Activated gamma-delta T cell (primary cell): ENCODE results near the gene EFNB1.

ENCODE experiments used
- DNase-seq: peaks from one replicate; lab custom pipeline; 2025; lab: John Stamatoyannopoulos, UW

The EFNB1 gene

GRCh38 chrX:68843992-68844391 is 15.2 kb downstream of the EFNB1 start:
- DNase-seq = no peak

DNA sequence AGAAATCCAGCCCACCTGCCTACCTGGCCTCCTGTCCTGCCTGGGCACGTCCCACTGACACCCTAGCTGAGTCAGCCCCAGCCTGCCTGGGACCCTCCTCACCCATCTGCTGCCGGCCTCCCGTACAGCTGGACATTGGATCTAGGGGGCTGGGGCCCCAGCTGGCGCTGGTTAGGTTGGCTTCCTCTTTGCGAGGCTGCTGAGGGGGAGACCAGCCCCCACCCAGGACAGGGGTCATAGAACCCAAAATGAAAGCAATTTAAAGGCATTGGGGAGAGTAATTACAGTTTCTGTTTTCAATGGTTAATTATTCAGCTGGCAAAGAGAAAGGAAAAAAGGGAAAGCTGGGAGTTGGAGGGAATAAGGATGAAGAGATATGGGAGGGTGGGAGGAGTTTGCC is 15.8 kb downstream of the EFNB1 start:
- no peak for DNase-seq

- no peak for DNase-seq
Observed at GRCh38 chrX:68846536-68846935, 17.7 kb downstream of the EFNB1 start.

DNA sequence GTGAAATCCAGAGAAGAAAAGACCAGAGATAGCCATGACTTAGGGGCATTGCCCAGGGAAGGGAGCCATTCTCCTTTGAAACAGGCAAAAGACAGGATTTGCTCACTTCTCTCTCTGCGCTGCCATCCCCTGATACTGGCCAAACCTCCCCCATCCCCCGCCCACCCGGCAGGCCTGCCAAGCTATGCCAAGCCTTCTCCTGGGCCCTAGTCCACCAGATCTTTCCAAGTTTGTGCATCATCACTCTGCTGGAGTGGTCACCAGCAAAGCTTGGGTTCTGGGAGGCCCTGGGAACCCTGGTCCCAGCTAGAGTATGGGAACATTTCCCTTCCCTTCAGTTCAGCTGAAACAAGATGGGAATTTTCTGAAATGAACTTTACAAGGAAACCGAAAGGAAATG is 18.4 kb downstream of the EFNB1 start:
- DNase-seq = no peak

DNA sequence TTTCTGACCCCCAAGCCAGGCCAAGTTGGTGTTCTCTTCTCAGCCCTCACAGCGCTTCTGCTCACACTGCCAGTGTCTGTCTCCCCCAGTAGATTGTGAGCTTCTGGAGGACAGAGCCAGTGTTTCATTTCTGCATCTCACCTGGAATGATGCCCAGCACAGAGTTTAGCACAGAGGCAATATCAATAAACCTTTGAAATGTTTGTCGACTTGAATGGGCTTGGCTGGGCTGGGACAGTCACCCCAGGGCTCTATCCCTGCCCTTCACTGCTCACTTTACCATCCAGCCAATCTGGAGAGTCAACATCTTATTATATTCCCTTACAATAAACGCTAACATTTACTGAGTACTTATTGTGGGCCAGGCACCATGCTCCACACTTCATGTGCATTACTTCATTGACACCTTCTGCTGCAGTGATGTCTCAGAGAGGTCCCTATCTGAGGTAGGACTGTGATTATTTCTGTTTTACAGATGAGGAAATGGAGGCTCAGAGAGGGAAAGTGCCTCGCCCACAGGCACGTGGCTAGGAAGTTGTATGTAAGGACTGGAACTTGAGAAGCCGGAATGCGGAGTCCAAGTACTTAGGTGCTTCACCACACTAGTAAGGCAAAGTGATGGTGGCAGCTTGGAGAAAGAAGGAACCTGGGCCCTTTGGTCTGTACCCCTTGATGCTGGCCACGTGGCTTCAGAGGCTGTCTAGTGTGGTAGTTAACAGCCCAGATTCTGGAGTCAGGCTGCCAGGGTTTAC is 19.5 kb downstream of the EFNB1 start:
- no peak for DNase-seq

- DNase-seq = no peak
Observed at GRCh38 chrX:68851082-68851481, 22.3 kb downstream of the EFNB1 start.

DNA sequence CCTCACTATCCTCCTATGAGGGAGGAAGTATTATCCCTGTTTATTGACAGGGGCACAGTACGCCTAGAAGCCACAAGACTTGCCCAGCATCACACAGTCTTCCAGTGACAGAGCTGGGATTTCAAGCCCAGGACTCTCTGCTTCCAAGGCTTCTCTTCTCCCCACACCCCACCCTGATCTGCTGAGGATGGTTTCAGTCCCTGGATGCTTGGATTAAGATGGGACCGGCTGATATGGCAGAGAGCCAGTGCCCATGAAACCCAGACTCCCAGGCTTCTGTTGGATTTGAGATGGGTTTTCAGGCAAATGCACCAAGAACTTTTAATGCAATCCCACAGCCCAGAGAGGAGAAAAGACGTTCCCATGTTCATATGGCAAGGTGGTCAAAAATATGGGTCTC is 23.2 kb downstream of the EFNB1 start:
- no peak for DNase-seq

DNA sequence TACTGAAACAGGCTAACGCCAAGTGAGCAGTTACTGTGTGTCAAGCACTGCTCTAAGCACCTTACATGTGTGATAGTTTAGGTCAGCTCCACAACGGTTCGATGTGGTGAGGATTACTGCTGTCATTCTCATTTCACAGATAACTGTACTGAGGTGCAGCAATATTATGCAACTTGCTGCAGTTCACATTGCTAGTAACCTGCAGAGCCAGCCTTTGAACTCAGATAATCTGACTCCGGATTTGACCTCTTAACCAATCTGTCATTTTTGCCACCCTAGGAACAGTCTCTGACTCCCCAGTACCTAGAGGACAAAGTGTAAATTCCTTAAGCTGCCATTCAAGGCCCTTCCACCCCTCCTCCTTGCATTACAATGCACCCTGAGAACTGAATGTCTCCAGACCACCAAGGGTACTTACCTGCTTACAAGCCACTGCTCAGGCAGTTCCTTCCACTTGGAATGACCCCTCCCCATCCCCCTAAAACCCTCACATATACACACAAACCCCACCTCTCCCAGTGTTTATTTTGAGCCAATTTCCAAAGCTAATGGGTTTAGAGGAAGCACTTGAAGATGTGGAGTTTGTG is 24.9 kb downstream of the EFNB1 start:
- no peak for DNase-seq

DNA sequence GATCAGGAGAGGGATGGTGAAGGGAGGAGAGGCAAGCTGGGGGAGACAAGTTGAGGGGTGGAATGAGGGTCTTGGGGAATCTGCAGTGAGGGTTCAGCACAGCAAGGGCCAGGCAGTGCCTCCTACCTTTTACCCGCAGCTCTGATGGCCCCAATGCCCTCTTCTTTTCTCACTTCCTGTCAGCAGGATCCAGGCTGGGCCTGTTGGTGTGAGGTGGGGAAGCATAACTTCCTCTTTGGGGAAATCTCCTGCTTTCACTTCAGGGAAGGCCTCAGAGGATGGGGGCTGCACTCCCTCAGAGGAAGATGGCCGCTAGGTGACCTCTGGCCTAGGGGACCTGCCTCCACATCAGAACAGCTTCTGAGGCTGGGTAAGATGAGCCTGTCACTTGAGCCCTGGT is 36.5 kb downstream of the EFNB1 start:
- no peak for DNase-seq

- no peak for DNase-seq
Observed at GRCh38 chrX:68865926-68866325, 37.1 kb downstream of the EFNB1 start.

GRCh38 chrX:68867458-68868112 is 38.8 kb downstream of the EFNB1 start:
- no peak for DNase-seq

DNA sequence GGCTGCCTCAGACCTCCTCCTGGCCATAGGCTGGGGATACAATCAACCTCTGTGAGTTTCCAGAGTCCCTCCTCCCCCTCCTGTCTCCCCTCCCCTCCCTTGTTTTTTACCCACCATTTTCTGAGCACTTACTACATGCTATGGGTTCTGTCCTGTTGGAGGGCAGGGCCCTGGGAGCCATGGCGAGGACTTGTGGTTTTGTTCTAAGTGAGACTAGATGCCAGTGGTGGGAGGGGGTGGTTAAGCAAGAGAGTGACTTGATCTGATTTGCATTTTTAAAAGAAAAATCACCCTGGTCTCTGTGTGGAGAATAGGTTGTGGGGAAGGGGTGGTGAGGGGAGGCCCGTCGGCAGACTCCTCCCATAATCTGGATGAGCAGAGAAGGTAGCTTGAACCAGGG is 39.5 kb downstream of the EFNB1 start:
- DNase-seq = no peak

GRCh38 chrX:68868902-68869800 is 40.3 kb downstream of the EFNB1 start:
- DNase-seq = no peak

DNA sequence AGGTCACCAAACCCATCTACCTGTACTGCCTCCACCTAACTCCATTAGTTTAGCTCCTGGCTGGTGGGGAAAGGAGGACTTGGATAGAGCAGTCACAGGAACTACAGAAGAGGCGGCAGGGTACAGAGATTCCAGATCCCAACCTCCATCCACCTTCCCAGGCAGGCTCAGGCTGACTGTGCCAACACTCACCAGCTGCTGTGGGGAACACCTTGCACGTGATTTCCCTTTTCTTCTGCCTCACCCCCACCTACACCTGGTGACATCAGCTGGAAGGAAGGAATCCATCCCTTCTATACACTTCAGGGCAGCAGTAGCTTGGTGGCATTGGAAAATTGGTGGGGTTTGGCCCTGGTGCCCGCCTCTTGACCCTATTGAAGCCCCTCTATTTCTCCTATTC is 41.5 kb downstream of the EFNB1 start:
- DNase-seq = no peak

DNA sequence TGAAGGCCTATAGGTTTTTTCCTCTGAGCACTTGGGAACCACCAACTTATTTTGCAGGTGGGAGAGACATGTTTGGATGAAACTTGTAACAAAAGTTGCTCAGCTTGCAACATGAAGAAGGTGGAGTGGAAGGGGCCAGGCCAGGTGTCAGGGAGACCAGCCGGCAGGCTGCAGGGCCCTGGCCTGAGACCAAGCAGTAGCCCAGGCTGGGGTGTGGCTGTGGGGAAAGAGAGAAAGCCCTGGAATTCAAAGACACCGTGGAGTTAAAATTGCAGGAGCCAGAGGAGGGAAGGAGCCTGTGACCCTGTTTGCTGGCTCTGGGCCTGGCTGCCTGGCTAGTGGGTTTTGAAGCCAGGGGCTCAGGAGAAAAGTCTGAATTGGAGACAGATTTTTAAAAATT is 43.4 kb downstream of the EFNB1 start:
- no peak for DNase-seq

- DNase-seq = no peak
Observed at GRCh38 chrX:68874076-68874475, 45.3 kb downstream of the EFNB1 start.

DNA sequence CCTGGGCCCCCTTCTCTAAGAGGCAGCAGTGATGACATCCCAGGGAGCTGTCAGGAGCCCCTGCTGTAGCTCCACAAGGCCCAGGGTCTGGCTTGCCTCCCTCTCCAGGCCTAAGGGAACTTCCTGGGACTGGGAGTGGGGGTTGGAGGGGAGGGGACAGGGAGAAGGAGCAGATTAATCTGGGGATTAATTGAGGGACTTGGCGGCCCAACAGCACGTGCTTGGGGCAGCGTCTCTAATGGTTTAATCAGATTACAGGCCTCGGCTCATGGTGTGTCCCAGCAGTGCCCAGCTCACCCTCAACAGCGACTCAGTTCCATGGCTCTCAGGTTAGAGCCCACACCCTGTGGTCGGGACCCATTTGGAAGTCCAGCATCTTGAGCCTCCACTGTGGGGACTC is 47.9 kb downstream of the EFNB1 start:
- no peak for DNase-seq

GRCh38 chrX:68877606-68878005 is 48.8 kb downstream of the EFNB1 start:
- DNase-seq = no peak

DNA sequence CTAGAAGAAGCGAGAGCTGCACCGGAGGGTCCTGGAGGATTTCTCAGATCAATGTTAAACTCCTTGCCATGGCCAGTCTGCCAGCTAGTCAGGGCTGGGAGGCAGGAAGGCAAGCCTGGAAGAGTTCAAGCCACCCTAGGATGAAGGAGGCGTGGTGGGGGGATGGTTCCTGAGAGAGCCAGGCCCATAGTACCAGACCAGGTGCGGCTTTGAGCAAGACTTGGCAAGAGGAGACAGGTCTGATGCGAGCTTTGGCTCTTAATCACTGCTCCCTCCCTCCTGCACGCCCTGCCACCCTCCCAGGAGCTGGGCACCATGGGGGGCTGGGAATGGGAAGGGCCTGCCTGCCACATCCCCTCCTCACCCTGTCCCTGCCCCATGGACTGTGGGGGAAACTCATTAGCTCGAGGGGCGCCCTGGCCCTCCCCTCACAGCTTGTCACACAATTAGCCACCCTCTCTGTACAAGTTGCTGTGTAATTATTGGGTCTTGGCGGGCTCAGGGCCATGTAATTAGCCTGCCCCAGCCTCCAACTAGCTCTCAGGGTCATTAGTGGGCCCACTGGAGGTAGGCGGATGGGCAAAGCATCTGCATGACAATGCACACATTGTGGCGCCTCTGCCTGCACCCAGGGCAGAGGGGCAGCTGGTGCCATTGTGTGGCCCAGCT is 50.3 kb downstream of the EFNB1 start:
- DNase-seq = no peak

- no peak for DNase-seq
Observed at GRCh38 chrX:68880846-68881552, 52.2 kb downstream of the EFNB1 start.

GRCh38 chrX:68881911-68882310 is 53.1 kb downstream of the EFNB1 start:
- no peak for DNase-seq
